GM15510 (cell line): ENCODE data around the gene CFAP100.

Experiments
- POLR2A ChIP-seq: IDR thresholded peaks from 3 replicates; pipeline ENCODE4 v1.6.1; 2011; ENCODE audit warnings: borderline replicate concordance; ENCODE audit not compliant: insufficient read length; ENCODE audit errors: extremely low read depth

Gene CFAP100

DNA sequence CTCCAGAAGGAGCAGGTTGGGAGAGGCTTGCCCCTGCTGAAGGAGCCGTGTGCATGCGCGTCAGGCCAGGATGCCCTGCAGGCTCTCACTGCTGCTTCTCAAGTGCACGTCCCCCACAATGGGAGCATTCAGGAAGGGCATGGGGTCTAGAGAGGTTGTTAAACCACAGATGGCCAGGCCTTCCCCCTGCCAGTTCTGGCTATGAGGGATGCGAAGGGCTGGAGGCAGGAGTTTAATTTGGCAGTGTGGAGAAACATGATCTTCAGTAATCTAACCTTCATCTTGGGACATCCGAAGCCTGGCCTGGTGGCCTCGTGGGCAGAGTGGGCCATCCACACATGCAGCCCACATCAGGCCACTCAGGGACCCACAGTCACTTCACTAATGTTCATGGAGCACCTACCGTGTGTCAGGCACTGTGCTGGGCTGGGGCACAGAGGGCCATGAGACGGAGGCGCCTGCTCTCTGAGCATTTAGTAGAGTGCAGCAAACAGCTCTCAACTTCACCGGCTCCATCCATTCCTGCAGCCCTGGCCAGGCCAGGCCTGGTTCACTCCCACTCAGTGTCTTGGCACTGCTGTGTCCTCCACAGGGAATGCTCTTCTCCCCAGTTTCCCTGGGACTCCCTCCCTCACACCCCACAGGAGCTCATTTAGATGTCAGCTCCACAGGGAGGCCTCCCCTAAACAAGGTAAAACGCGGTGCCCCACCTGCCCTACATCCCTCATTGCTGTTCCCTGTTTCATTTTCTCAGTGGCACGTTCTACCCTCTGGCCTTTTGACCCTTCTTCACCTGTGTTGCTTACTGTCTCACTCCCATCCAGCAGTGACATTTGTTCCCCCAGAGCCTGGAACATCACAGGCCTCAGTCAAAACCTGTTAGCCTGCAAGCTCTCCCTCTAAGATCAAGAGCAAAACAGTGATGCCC is 4.0 kb downstream of the CFAP100 start:
- TF ChIP-seq POLR2A = no peak

DNA sequence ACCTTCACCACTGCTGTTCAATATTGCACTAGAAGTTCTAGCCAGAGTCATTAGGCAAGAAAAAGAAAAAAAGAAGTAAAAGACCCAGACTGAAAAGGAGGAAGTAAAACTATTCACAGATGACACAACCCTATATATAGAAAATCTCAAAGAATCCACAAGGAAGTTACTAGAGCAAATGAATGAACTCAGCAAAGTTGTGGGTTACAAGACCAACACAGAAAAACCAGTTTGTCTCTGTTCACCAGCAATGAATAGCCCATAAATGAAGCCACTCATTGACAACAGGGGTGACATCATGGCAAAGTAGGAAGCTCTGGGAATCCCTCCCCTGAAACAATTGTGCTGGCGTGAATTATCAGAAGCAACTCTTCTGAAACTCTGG is 4.6 kb downstream of the CFAP100 start:
- TF ChIP-seq POLR2A = no peak

DNA sequence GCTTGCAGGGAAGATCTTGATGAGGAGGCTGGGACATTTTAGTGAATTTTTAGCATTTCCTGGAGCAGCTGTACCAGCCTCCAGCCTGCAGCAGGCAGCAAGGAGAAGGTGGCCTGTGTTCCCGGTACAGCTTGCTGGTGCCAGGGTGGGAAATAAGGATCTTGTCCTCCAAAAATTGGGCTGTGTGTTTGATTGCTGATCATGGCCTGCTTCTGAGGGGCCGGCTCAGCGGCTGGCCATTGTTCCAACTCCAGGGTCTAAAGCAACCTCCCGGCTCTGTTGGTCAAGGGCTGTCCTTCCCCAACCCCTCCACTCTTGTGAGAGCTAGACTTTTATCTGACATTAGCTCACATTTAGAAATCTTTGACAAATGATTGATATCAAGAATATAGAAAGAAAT is 5.0 kb downstream of the CFAP100 start:
- no peak for TF ChIP-seq POLR2A

- TF ChIP-seq POLR2A = no peak
Observed at GRCh38 chr3:126401611-126402160, 7.0 kb downstream of the CFAP100 start.

GRCh38 chr3:126402178-126402577 is 7.5 kb downstream of the CFAP100 start:
- no peak for TF ChIP-seq POLR2A

- no peak for TF ChIP-seq POLR2A
Observed at GRCh38 chr3:126402666-126403302, 8.1 kb downstream of the CFAP100 start.

DNA sequence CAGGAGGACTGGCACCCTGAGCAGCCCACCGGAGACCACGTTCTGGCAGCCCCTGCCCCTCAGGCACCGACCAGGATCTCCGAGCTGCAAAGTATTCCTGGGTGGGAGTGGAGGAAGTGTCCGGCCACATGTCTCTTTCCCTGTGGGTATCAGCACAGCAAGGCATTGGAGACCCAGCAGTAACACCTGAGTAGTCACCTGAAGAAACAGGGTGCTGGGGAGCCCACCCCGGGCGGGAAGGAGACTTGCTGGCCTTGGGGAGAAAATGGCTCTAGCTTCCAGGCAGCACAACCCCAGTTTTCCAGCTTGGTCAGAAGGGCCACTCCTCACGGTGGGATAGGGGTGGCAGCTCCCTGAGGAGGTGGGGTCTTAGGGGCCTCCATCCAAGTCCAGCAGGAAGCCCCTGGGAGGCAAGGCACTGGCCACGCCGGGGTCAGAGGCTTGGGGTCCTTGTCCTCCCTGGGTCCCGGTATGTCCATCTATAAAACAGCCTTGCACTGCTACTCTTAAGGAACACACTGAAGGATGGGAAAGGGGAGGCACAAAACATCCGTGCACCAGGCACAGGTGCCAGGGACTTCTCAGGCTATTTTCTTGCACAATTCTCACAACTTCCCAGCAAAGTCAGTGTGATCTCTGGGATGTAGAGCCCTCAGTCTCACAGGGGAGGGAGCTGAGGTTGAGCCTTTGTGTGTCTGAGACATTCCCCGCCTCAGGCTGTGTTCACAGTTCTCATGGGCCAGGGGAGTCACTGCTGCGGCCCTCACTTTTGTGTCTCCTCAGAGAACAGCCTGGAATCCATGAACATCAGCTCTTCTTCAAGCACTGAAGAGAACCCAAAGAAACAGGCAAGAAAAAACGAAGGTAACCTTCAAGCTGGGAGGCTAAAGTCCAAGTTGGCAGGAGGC is 11.9 kb downstream of the CFAP100 start:
- TF ChIP-seq POLR2A = no peak

- TF ChIP-seq POLR2A = no peak
Observed at GRCh38 chr3:126407412-126408044, 12.8 kb downstream of the CFAP100 start.

- no peak for TF ChIP-seq POLR2A
Observed at GRCh38 chr3:126408099-126408498, 13.4 kb downstream of the CFAP100 start.

GRCh38 chr3:126412841-126413692 is 18.4 kb downstream of the CFAP100 start:
- no peak for TF ChIP-seq POLR2A

- TF ChIP-seq POLR2A = no peak
Observed at GRCh38 chr3:126413693-126414080, 19.0 kb downstream of the CFAP100 start.

DNA sequence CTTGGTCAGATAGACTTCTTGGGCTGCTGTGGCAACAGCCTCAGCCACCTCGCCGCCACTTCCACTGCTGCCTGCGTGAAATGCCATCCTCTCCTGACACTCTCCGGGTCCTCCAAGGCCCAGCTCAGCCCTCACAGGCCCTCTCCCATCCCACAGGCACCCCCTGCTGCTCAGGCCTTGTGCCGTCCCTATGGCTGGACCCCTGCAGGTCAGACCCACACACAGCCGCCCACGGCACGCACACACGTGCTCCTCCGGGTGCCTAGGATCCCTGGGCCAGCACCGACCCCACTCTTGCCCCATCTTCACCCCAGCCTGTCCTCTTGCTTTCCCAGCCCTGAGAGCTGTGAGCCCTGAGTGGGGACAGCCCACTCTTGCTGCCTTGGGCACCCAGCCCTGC is 19.7 kb downstream of the CFAP100 start:
- no peak for TF ChIP-seq POLR2A

DNA sequence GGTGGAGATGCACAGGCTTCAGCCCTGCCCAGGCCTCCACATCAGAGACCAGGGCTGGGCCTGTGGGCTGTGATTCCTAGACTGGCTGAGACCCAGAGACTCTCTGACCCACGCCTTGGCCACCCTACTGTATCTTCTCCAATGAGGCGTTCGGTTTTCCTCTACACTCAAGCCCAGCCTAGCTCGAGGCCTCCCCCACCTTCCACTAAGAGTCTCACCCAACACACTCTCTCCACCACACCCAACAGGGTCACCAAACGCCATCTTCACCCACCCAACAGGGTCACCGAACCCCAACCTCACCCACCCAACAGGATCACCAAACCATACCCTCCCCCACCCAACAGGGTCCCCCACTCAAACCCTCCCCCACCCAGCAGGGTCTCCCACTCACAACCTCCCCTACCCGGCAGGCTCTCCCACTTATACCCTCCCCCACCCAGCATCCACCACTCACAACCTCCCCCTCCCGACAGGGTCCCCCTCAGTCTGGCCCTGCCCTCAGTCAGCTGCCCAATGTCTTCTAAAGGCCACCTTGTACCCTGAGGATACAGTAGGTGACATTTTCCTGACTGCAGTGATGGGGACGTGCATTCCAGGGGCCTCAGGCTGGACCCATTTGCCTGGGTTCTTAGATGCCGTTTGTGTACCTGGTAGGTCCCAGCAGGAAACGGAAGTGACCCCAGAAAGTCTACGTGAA is 20.4 kb downstream of the CFAP100 start:
- TF ChIP-seq POLR2A = no peak
